GM15510 (cell line): Measurements from ENCODE around the gene TRIP11.

ENCODE experiments used
- POLR2A ChIP-seq: IDR thresholded peaks from 3 replicates; pipeline ENCODE4 v1.6.1; 2011; ENCODE audit warnings: borderline replicate concordance; ENCODE audit not compliant: insufficient read length; ENCODE audit errors: extremely low read depth

TRIP11 gene

DNA sequence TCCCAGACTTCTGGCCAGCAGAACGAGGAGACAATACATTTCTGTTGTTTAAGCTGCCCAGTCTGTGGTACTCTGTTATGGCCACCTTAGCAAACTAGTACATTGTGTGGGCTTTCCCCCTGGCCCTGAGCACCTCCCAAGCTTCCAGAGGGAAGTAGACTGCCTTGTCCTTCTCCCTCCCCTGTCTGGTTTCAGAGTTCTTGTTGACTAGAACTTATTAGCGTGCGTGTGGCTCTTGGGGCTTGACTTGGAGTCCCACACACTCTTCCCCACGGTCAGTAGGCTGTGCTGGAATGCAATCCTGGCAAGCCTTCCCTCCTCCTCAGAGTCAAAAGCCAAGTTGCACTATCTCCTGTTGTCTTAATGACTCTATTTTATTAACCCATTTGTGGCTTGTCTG lies 120.0 kb downstream of the TRIP11 start:
- TF ChIP-seq POLR2A: no peak

DNA sequence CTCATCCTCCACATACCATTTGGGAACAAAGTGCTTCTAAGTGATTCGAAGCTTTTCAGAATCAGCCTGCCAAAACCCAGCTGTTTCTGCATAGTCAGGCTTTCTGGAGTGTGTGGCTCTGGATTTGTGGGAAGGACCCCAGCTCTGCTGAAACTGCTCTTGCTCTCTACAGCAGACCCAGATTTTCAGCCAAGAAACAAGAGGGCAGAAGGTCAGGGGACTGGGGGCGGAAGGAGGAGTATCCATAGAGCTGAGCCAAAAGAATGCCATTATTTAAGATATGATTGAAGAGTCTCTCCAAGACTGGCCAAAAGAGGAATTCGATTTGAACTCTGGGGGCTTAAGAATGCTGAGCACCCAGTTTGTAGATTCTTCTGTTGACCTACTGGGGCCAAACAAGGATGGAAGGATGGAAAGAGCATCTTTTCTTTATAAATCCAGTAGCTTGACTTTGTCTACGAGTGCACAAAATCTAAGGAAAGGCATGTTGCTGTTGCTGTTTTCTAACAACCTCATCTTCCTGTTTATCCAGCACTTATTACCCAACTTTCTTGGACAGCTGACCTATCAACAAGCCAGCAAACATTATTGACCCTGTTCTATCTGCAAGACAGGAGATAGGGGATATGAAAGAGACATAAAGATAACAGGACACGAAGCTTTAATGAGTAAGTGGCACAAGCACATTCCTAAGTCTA lies 121.5 kb downstream of the TRIP11 start:
- TF ChIP-seq POLR2A: no peak
